PFSK-1 (cell line): ENCODE measurements around the gene SLC16A8.

Source experiments
- FOXP2 ChIP-seq: optimal IDR thresholded peaks from 2 replicates; pipeline ENCODE3; 2011; ENCODE audit warnings: borderline replicate concordance, control low read depth, inconsistent platforms; ENCODE audit not compliant: insufficient read depth; ENCODE audit errors: extremely low read length, extremely low read depth
- POLR2AphosphoS5 ChIP-seq: IDR thresholded peaks from 2 replicates; pipeline ENCODE4 v1.6.1; 2012; ENCODE audit warnings: low read depth, mild to moderate bottlenecking, control low read depth, low read length, moderate library complexity
- REST ChIP-seq, 2 experiments: IDR thresholded peaks; 2 replicates each; pipeline versions ENCODE4 v1.6.1 to v1.8.0; 2011 to 2012; ENCODE audit warnings: low read depth in 2 of 2, low read length in 2 of 2, control low read depth in 1 of 2, inconsistent platforms in 1 of 2, mild to moderate bottlenecking in 1 of 2, moderate library complexity in 1 of 2; ENCODE audit not compliant: insufficient read depth in 1 of 2
- SIN3A ChIP-seq: IDR thresholded peaks from 2 replicates; pipeline ENCODE4 v1.6.1; 2012; ENCODE audit warnings: mild to moderate bottlenecking, low read length, moderate library complexity, borderline replicate concordance; ENCODE audit not compliant: insufficient read depth
- TAF1 ChIP-seq: IDR thresholded peaks from 2 replicates; pipeline ENCODE4 v1.6.1; 2012; ENCODE audit warnings: low read length, control low read depth, borderline replicate concordance; ENCODE audit not compliant: insufficient read depth

Gene SLC16A8

GRCh38 chr22:38109371-38110001, 25.5 kb upstream of the SLC16A8 start:
- TF ChIP-seq TAF1, result no peak
- no peak for TF ChIP-seq REST (IDR thresholded peaks at IDR 0.05; ENCODE audit: insufficient read depth in 1 of 2, low read depth in 2 of 2, low read length in 2 of 2)
- TF ChIP-seq POLR2AphosphoS5, result no peak
- TF ChIP-seq FOXP2, result no peak
- TF ChIP-seq SIN3A, result no peak

GRCh38 chr22:38108561-38109319, 24.8 kb upstream of the SLC16A8 start:
- TF ChIP-seq POLR2AphosphoS5, result no peak
- no peak for TF ChIP-seq TAF1
- TF ChIP-seq REST (IDR thresholded peaks at IDR 0.05; ENCODE audit: insufficient read depth in 1 of 2, low read depth in 2 of 2, low read length in 2 of 2), result no peak
- TF ChIP-seq SIN3A, result no peak
- TF ChIP-seq FOXP2, result no peak

GRCh38 chr22:38107692-38108515, 23.9 kb upstream of the SLC16A8 start:
- TF ChIP-seq TAF1 (no peak), REST (IDR thresholded peaks at IDR 0.05; ENCODE audit: insufficient read depth in 1 of 2, low read depth in 2 of 2, low read length in 2 of 2) (no peak), FOXP2 (no peak), SIN3A (no peak), POLR2AphosphoS5 (no peak)

- TF ChIP-seq POLR2AphosphoS5, result no peak
- TF ChIP-seq REST (IDR thresholded peaks at IDR 0.05; ENCODE audit: insufficient read depth in 1 of 2, low read depth in 2 of 2, low read length in 2 of 2), result no peak
- TF ChIP-seq FOXP2, result no peak
- no peak for TF ChIP-seq SIN3A
- no peak for TF ChIP-seq TAF1
These were observed 23.0 kb upstream of the SLC16A8 start for GRCh38 chr22:38106814-38107578.
